SK-N-SH (cell line): ENCODE data around the gene SMPD3.

Experiments
- EP300 ChIP-seq, 2 experiments: IDR thresholded peaks; 2 replicates each; pipeline versions ENCODE4 v1.4.0 to v1.6.1; 2012; ENCODE audit warnings: borderline replicate concordance in 1 of 2, low read depth in 1 of 2, low read length in 1 of 2
- FOXJ3 ChIP-seq: sonication (generic); formaldehyde crosslinking; IDR thresholded peaks from 2 replicates; pipeline ENCODE4 v1.5.1; 2020; ENCODE audit warnings: mild to moderate bottlenecking, missing genetic modification reagents
- GABPA ChIP-seq: IDR thresholded peaks from 2 replicates; pipeline ENCODE4 v1.4.0; 2012; ENCODE audit warnings: low read depth, mild to moderate bottlenecking
- GATA2 ChIP-seq: sonication (generic); formaldehyde crosslinking; IDR thresholded peaks from 2 replicates; pipeline ENCODE4 v1.5.0; 2020; ENCODE audit warnings: mild to moderate bottlenecking, missing genetic modification reagents
- MXI1 ChIP-seq: IDR thresholded peaks from 2 replicates; pipeline ENCODE4 v1.6.1; 2012; ENCODE audit warnings: mild to moderate bottlenecking, low read depth, low read length, improper control_type of control experiment
- TF ChIP-seq, protein P1 (sequence below): fragments of 200-600 bp; sonication (generic); IDR thresholded peaks from 2 replicates; pipeline ENCODE4 v1.6.1; 2017; ENCODE audit warnings: antibody characterized with exemption, mild to moderate bottlenecking, moderate library complexity
- TF ChIP-seq, protein P2 (sequence below): IDR thresholded peaks from 2 replicates; pipeline ENCODE4; 2012

DNA sequence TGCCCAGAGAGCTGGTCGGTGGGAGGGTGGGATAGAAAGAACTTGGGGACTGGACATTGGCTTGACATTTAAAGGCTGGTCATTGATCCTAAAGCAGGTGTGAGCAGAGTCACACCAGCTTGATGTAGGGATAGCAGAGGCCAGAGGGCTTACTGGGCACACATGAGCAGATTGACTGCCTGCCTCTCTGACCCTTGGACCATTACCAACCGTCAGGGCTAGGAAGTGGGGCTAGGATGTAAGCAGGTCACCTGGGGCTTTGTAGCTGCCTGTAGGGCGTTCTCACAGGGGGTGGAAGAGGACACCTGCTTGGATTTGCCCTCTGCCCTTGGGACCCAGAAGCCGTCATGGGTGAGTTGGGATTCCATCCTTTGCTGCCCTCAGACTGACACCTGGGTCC, 11.1 kb upstream of the SMPD3 start:
- TF ChIP-seq, protein P1, sequence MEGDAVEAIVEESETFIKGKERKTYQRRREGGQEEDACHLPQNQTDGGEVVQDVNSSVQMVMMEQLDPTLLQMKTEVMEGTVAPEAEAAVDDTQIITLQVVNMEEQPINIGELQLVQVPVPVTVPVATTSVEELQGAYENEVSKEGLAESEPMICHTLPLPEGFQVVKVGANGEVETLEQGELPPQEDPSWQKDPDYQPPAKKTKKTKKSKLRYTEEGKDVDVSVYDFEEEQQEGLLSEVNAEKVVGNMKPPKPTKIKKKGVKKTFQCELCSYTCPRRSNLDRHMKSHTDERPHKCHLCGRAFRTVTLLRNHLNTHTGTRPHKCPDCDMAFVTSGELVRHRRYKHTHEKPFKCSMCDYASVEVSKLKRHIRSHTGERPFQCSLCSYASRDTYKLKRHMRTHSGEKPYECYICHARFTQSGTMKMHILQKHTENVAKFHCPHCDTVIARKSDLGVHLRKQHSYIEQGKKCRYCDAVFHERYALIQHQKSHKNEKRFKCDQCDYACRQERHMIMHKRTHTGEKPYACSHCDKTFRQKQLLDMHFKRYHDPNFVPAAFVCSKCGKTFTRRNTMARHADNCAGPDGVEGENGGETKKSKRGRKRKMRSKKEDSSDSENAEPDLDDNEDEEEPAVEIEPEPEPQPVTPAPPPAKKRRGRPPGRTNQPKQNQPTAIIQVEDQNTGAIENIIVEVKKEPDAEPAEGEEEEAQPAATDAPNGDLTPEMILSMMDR = no peak
- TF ChIP-seq GATA2 (CRISPR knock-in tag) (no peak), FOXJ3 (CRISPR knock-in tag) (no peak), MXI1 (no peak), GABPA (no peak), EP300 (IDR thresholded peaks at IDR 0.05; ENCODE audit: borderline replicate concordance in 1 of 2, low read depth in 1 of 2, low read length in 1 of 2) (no peak)
- TF ChIP-seq, protein P2, sequence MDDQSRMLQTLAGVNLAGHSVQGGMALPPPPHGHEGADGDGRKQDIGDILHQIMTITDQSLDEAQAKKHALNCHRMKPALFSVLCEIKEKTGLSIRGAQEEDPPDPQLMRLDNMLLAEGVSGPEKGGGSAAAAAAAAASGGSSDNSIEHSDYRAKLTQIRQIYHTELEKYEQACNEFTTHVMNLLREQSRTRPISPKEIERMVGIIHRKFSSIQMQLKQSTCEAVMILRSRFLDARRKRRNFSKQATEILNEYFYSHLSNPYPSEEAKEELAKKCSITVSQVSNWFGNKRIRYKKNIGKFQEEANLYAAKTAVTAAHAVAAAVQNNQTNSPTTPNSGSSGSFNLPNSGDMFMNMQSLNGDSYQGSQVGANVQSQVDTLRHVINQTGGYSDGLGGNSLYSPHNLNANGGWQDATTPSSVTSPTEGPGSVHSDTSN = no peak
